Peyer's patch (tissue), 4 donors: Measurements from ENCODE around the gene FIGN.

ENCODE experiments used
- CTCF ChIP-seq, 6 experiments: fragments of 450-650 bp in 4 of 6; fragments of 200-600 bp in 2 of 6; sonication (generic) in 1 of 6; IDR thresholded peaks; one replicate each; pipeline ENCODE4 v1.5.1; 2017 to 2019; ENCODE audit warnings: antibody characterized with exemption in 6 of 6, mild to moderate bottlenecking in 3 of 6, moderate library complexity in 1 of 6
- POLR2A ChIP-seq, 2 donors: fragments of 450-650 bp; IDR thresholded peaks; one replicate each; pipeline ENCODE4 v1.5.1; 2017; ENCODE audit warnings: antibody characterized with exemption in 2 of 2, mild to moderate bottlenecking in 2 of 2, moderate library complexity in 2 of 2

- TF ChIP-seq CTCF (IDR thresholded peaks at IDR 0.05) (no peak), POLR2A (IDR thresholded peaks at IDR 0.05) (no peak)
These were observed 11.9 kb downstream of the FIGN start for GRCh38 chr2:163723881-163724280.
